Measurements from ENCODE around the gene PRSS27. TPM values are rescaled to one million over a fixed set of nuclear protein-coding genes. Genes with fewer than 3 reads are reported as not detected.

The PRSS27 gene
- total RNA-seq, 3 donors from 2014 or later = 1.1 to 2.2 (median 1.4) TPM

DNA sequence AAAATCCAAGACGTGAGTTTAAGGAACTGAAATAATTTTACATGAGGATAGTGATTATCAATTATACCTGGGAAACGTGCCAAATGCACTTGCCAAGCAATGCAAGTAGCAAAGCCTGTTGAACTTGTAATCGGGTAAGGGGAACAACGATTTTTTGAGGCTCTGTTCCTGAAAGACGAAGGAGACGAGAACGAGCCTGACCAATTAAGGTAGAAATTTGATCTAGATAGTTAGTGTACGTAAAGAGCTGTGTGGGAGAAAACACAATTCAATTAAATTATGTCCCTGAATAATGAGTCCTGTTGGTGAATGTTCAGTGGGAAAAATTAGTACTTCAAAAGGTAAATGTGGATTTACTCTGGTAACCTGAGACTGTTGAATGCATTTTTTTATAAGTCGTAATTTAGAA, 55.4 kb downstream of the PRSS27 start:
- no peak overlapping the region for H3K4me3 ChIP-seq
- no peaks in the 10 kb centered on the region for H3K9me3 ChIP-seq
- ATAC-seq = no peak
- H3K36me3 ChIP-seq (ENCODE audit: low read depth) = no peaks in the 10 kb centered on the region
- no peak for DNase-seq
- TF ChIP-seq, protein P1, sequence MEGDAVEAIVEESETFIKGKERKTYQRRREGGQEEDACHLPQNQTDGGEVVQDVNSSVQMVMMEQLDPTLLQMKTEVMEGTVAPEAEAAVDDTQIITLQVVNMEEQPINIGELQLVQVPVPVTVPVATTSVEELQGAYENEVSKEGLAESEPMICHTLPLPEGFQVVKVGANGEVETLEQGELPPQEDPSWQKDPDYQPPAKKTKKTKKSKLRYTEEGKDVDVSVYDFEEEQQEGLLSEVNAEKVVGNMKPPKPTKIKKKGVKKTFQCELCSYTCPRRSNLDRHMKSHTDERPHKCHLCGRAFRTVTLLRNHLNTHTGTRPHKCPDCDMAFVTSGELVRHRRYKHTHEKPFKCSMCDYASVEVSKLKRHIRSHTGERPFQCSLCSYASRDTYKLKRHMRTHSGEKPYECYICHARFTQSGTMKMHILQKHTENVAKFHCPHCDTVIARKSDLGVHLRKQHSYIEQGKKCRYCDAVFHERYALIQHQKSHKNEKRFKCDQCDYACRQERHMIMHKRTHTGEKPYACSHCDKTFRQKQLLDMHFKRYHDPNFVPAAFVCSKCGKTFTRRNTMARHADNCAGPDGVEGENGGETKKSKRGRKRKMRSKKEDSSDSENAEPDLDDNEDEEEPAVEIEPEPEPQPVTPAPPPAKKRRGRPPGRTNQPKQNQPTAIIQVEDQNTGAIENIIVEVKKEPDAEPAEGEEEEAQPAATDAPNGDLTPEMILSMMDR (IDR thresholded peaks at IDR 0.05) = no peak
- H3K4me1 ChIP-seq (ENCODE audit: low read depth) = peaks cover 21% of the 10 kb centered on the region
- intact Hi-C loops (cut with DNase I, micrococcal nuclease) = no loop called here

DNA sequence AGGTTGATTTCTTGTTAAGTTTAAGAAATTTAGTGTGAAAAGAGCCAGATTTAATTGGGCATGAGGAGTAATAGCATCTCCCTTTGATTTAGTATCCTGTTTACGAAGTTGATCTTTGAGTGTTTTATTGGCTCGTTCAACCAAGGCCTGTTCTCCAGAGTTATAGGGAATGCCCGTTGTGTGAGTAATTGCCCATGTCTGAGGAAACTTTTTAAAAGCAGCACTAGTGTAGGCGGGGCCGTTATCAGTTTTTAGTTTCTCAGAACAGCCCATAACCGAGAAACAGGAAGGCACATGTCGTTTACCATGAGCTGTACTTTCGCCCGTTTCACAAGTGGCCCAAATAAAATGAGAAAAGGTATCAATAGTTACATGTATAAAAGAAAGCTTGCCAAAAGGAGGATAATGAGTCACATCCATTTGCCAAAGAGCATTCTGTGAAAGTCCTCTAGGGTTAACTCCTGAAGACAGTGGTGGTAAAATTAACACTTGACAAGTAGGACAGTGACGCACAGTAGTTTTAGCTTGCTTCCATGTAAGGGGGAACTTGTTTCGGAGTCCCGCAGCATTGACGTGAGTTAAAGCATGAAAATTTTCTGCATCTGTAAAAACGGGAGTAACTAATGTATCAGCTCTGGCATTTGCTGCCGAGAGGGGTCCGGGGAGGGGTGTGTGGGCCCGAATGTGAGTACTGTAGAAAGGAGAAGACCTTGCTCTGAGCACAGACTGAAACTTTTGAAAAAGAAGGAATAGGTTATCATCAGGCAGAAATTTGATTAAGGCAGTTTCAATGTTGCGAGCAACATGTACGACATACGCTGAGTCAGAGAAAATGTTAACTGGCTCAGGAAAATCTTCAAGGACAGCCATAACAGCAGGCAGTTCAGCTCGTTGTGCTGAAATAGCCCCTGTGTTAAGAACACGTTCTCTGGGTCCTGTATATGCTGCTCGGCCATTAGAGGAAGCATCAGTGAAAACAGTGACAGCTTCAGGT, 56.2 kb downstream of the PRSS27 start:
- intact Hi-C loops (cut with DNase I, micrococcal nuclease) = no loop called here

More for the DNA sequence above, 56.2 kb downstream of the PRSS27 start:
- ATAC-seq = peak; percentile 87
- peak in 1 of 3 donors; percentile 57 for DNase-seq
- Histone ChIP-seq H3K4me3 (no peak overlapping the region), H3K36me3 (ENCODE audit: low read depth) (no peaks in the 10 kb centered on the region), H3K9me3 (no peaks in the 10 kb centered on the region), H3K4me1 (ENCODE audit: low read depth) (peaks cover 25% of the 10 kb centered on the region)
- TF ChIP-seq, protein P1 (IDR thresholded peaks at IDR 0.05) = no peak

Other genes starting within 250 kb of the PRSS27 start
- gene NTN3, start 248.9 kb downstream of the PRSS27 start, total RNA-seq = under 1 TPM in 1 of 3 donors, not detected in 2; 0.44 TPM
- gene TBC1D24, start 245.1 kb downstream of the PRSS27 start, total RNA-seq = 10 to 100 TPM in 1 of 3 donors, 1 to 10 TPM in 2; 6.9 to 14.3 (median 8.5) TPM
- 100 to 1,000 TPM; 171 to 261 (median 201) TPM for gene ATP6V0C, start 206.3 kb downstream of the PRSS27 start, total RNA-seq
- gene AMDHD2, start 199.9 kb downstream of the PRSS27 start, total RNA-seq = 10 to 100 TPM; 33.6 to 51.2 (median 38.4) TPM
- 1 to 10 TPM in 1 of 3 donors, under 1 TPM in 1, not detected in 1; 0.89 to 1.2 TPM for gene CEMP1, start 188.8 kb downstream of the PRSS27 start, total RNA-seq
- gene PDPK1, start 182.2 kb downstream of the PRSS27 start, total RNA-seq = 10 to 100 TPM; 73.3 to 79.6 (median 79.3) TPM
- gene KCTD5, start 37.7 kb downstream of the PRSS27 start, total RNA-seq = 10 to 100 TPM; 28.2 to 80.7 (median 48.5) TPM
- gene SRRM2, start 32.4 kb upstream of the PRSS27 start, total RNA-seq = 100 to 1,000 TPM; 538 to 819 (median 692) TPM
- 100 to 1,000 TPM; 231 to 296 (median 285) TPM for gene ELOB, start 57.1 kb upstream of the PRSS27 start, total RNA-seq
- gene PRSS33, start 67.3 kb upstream of the PRSS27 start, total RNA-seq = not detected
- not detected for gene PRSS41, start 78.2 kb upstream of the PRSS27 start, total RNA-seq
- gene PRSS21, start 97.0 kb upstream of the PRSS27 start, total RNA-seq = 1 to 10 TPM in 1 of 3 donors, under 1 TPM in 2; 0.51 to 4.1 (median 0.58) TPM
- gene ZG16B, start 110.1 kb upstream of the PRSS27 start, total RNA-seq = 10 to 100 TPM in 2 of 3 donors, 1 to 10 TPM in 1; 6.8 to 40.7 (median 24.3) TPM
- 10 to 100 TPM in 1 of 3 donors, 1 to 10 TPM in 2; 1.6 to 29.0 (median 1.9) TPM for gene PRSS22, start 137.9 kb upstream of the PRSS27 start, total RNA-seq
- gene FLYWCH2, start 163.0 kb upstream of the PRSS27 start, total RNA-seq = 10 to 100 TPM; 23.3 to 26.9 (median 25.3) TPM
- 10 to 100 TPM; 26.6 to 46.0 (median 34.3) TPM for gene FLYWCH1, start 191.7 kb upstream of the PRSS27 start, total RNA-seq
- gene KREMEN2, start 244.1 kb upstream of the PRSS27 start, total RNA-seq = 1 to 10 TPM in 2 of 3 donors, under 1 TPM in 1; 0.22 to 1.7 (median 1.3) TPM
- gene PAQR4, start 249.1 kb upstream of the PRSS27 start, total RNA-seq = 10 to 100 TPM in 1 of 3 donors, 1 to 10 TPM in 2; 4.2 to 16.1 (median 8.0) TPM